Astrocyte (in vitro differentiated cells and primary cell): Measurements from ENCODE around the gene SLC16A9.
"Not testable (repeated sequence)": the region's sequence is repeated elsewhere in the genome, so short reads cannot be mapped to it uniquely, and the experiment has no call there.

Source experiments
- EZH2 ChIP-seq: IDR thresholded peaks from 2 replicates; pipeline ENCODE4 v1.6.1; 2012; ENCODE audit warnings: mild to moderate bottlenecking, low read length, inconsistent platforms; ENCODE audit not compliant: insufficient read depth
- TF ChIP-seq, protein P1 (sequence below): IDR thresholded peaks from 2 replicates; pipeline ENCODE4 v1.5.1; 2011; ENCODE audit warnings: low read depth, mild to moderate bottlenecking, inconsistent platforms, low read length, moderate library complexity; ENCODE audit not compliant: insufficient read depth

DNA sequence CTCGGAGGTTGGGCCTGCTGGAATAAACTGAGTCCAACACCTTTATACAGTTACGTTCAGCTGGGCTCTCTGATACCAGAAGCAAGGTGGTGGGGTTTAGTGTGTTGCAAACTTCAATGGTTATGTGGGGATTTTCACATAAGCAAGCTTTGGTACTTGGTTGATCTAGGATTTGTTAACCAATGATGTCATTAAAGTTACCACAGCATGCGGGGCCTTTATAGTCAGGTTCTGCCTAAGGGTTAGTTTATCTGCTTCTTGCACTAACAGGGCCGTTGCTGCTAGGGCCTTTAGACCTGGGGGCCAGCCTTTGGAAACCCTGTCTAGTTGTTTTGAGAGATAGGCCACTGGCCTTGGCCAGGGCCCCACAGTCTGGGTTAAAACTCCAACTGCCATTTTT, 19.5 kb upstream of the SLC16A9 start:
- TF ChIP-seq, protein P1, sequence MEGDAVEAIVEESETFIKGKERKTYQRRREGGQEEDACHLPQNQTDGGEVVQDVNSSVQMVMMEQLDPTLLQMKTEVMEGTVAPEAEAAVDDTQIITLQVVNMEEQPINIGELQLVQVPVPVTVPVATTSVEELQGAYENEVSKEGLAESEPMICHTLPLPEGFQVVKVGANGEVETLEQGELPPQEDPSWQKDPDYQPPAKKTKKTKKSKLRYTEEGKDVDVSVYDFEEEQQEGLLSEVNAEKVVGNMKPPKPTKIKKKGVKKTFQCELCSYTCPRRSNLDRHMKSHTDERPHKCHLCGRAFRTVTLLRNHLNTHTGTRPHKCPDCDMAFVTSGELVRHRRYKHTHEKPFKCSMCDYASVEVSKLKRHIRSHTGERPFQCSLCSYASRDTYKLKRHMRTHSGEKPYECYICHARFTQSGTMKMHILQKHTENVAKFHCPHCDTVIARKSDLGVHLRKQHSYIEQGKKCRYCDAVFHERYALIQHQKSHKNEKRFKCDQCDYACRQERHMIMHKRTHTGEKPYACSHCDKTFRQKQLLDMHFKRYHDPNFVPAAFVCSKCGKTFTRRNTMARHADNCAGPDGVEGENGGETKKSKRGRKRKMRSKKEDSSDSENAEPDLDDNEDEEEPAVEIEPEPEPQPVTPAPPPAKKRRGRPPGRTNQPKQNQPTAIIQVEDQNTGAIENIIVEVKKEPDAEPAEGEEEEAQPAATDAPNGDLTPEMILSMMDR, result not testable (repeated sequence)
- not testable (repeated sequence) for TF ChIP-seq EZH2
